GM12873 (cell line): ENCODE results near the gene ZNF680.

Experiments used
- CTCF ChIP-seq: IDR thresholded peaks from 2 replicates; pipeline ENCODE4 v1.5.1; 2012; ENCODE audit warnings: low read depth, mild to moderate bottlenecking, moderate library complexity, low read length, control low read depth; ENCODE audit not compliant: insufficient read depth; ENCODE audit errors: missing control alignments

The ZNF680 gene

GRCh38 chr7:64562626-64563278 is at the start of gene ZNF680:
Gene ZNF680, minus strand, starts transcription at chr7:64563071. Its CDS starts 117 bp downstream, at chr7:64562954.
- no peak for TF ChIP-seq CTCF

GRCh38 chr7:64612452-64612851 is 49.6 kb upstream of the ZNF680 start:
- TF ChIP-seq CTCF = no peak

- TF ChIP-seq CTCF = no peak
These were observed 48.8 kb upstream of the ZNF680 start for GRCh38 chr7:64611717-64612116.

- no peak for TF ChIP-seq CTCF
These were observed 48.1 kb upstream of the ZNF680 start for GRCh38 chr7:64610997-64611396.

- TF ChIP-seq CTCF = no peak
These were observed 45.4 kb upstream of the ZNF680 start for GRCh38 chr7:64608116-64608910.

GRCh38 chr7:64606385-64606784 is 43.5 kb upstream of the ZNF680 start:
- no peak for TF ChIP-seq CTCF

GRCh38 chr7:64603271-64603670 is 40.4 kb upstream of the ZNF680 start:
- TF ChIP-seq CTCF = no peak
